GM12874 (cell line): Measurements from ENCODE around the gene STARD3NL.

Experiments used
- CTCF ChIP-seq: IDR thresholded peaks from 2 replicates; pipeline ENCODE4 v1.5.1; 2011; ENCODE audit warnings: low read depth, mild to moderate bottlenecking, control low read depth, low read length, moderate library complexity; ENCODE audit not compliant: insufficient read depth

Gene STARD3NL

GRCh38 chr7:38242814-38243213, 64.8 kb downstream of the STARD3NL start:
- no peak for TF ChIP-seq CTCF

GRCh38 chr7:38244516-38244915, 66.5 kb downstream of the STARD3NL start:
- TF ChIP-seq CTCF: no peak

GRCh38 chr7:38245409-38245977, 67.4 kb downstream of the STARD3NL start:
- no peak for TF ChIP-seq CTCF

- no peak for TF ChIP-seq CTCF
These were observed 70.1 kb downstream of the STARD3NL start for GRCh38 chr7:38248069-38248567.

- no peak for TF ChIP-seq CTCF
These were observed 79.3 kb downstream of the STARD3NL start for GRCh38 chr7:38257350-38257677.

GRCh38 chr7:38262545-38262944, 84.5 kb downstream of the STARD3NL start:
- TF ChIP-seq CTCF: no peak

- no peak for TF ChIP-seq CTCF
These were observed 95.4 kb downstream of the STARD3NL start, which contains the start of gene TARP for GRCh38 chr7:38273286-38273995. Gene TARP (minus strand): TSS chr7:38273636.
